ENCODE data around the gene TARDBP.
A peak's percentile ranks its signal among the peaks of the same experiment; 100 is the strongest.
"Not testable (repeated sequence)": the region's sequence is repeated elsewhere in the genome, so short reads cannot be mapped to it uniquely, and the experiment has no call there.

Gene TARDBP

GRCh38 chr1:11059968-11060830 lies 47.7 kb downstream of the TARDBP start, which contains the start of gene SRM:
Gene SRM, minus strand, starts transcription at chr1:11060018. Its CDS starts 75 bp downstream, at chr1:11059943.
- DNase-seq (ENCODE audit: low spot score): peak; percentile 99

- no peak for DNase-seq (ENCODE audit: low spot score)
These were observed 49.4 kb downstream of the TARDBP start for GRCh38 chr1:11061652-11062365.

GRCh38 chr1:11062965-11063401 lies 50.5 kb downstream of the TARDBP start:
- peak; percentile 79 for DNase-seq (ENCODE audit: low spot score)

GRCh38 chr1:11063937-11064537 lies 51.6 kb downstream of the TARDBP start:
- DNase-seq (ENCODE audit: low spot score): not testable (repeated sequence)

- DNase-seq (ENCODE audit: low spot score): no peak
These were observed 52.5 kb downstream of the TARDBP start for GRCh38 chr1:11064942-11065341.

GRCh38 chr1:11065796-11066195 lies 53.3 kb downstream of the TARDBP start:
- DNase-seq (ENCODE audit: low spot score): no peak

GRCh38 chr1:11067716-11068599 lies 55.5 kb downstream of the TARDBP start:
- no peak for DNase-seq (ENCODE audit: low spot score)

- no peak for DNase-seq (ENCODE audit: low spot score)
These were observed 56.4 kb downstream of the TARDBP start for GRCh38 chr1:11068600-11069473.

- no peak for DNase-seq (ENCODE audit: low spot score)
These were observed 58.4 kb downstream of the TARDBP start for GRCh38 chr1:11070876-11071275.

- no peak for DNase-seq (ENCODE audit: low spot score)
These were observed 59.2 kb downstream of the TARDBP start for GRCh38 chr1:11071463-11072215.

- DNase-seq (ENCODE audit: low spot score): no peak
These were observed 59.9 kb downstream of the TARDBP start for GRCh38 chr1:11072216-11072917.

- not testable (repeated sequence) for DNase-seq (ENCODE audit: low spot score)
These were observed 60.9 kb downstream of the TARDBP start for GRCh38 chr1:11073398-11073797.
